Nephron progenitor cell (in vitro differentiated cells): ENCODE data around the gene COPS6.
A peak's percentile ranks its signal among the peaks of the same experiment; 100 is the strongest.

Experiments
- DNase-seq: peaks from one replicate; pipeline ENCODE4 v3.0.0; 2021
- H3K27ac Mint-ChIP-seq: 2 replicates; pipeline ENCODE4 v1.8.0; 2021; ENCODE audit warnings: mild to moderate bottlenecking, moderate library complexity, mixed read lengths
- H3K27me3 Mint-ChIP-seq: 2 replicates; pipeline ENCODE4 v1.8.0; 2021; ENCODE audit warnings: mild to moderate bottlenecking, low read depth, mixed read lengths; ENCODE audit not compliant: poor library complexity
- H3K36me3 Mint-ChIP-seq: 2 replicates; pipeline ENCODE4 v1.8.0; 2021; ENCODE audit warnings: low read depth, mixed read lengths
- H3K4me1 Mint-ChIP-seq: 2 replicates; pipeline ENCODE4 v1.8.0; 2021; ENCODE audit warnings: mixed read lengths
- H3K4me3 Mint-ChIP-seq: 2 replicates; pipeline ENCODE4 v1.8.0; 2021; ENCODE audit warnings: mild to moderate bottlenecking, moderate library complexity, mixed read lengths
- H3K9me3 Mint-ChIP-seq: 2 replicates; pipeline ENCODE4 v1.8.0; 2021; ENCODE audit warnings: mild to moderate bottlenecking, moderate library complexity, mixed read lengths
- CTCF ChIP-seq: fragments of 200-600 bp; sonication (generic); IDR thresholded peaks from 2 replicates; pipeline ENCODE4 v1.5.0; 2021; ENCODE audit warnings: antibody characterized with exemption

COPS6 gene

GRCh38 chr7:100088095-100088620 lies 611 bp upstream of the COPS6 start:
- Mint-ChIP-seq H3K27ac (peak overlapping the region; percentile 97), H3K4me1 (peaks cover 35% of the 10 kb centered on the region), H3K27me3 (peaks cover 19% of the 10 kb centered on the region), H3K4me3 (peak overlapping the region; percentile 94), H3K9me3 (no peaks in the 10 kb centered on the region), H3K36me3 (peaks cover 34% of the 10 kb centered on the region)
- DNase-seq = no peak
- TF ChIP-seq CTCF = no peak

- Mint-ChIP-seq H3K36me3 (peaks cover 49% of the 10 kb centered on the region), H3K4me1 (peaks cover 41% of the 10 kb centered on the region), H3K27me3 (peaks cover 8% of the 10 kb centered on the region), H3K27ac (peak overlapping the region; percentile 70), H3K9me3 (no peaks in the 10 kb centered on the region), H3K4me3 (peak overlapping the region; percentile 94)
- TF ChIP-seq CTCF = no peak
- DNase-seq = no peak
These were observed 858 bp downstream of the COPS6 start for GRCh38 chr7:100089458-100090196.

GRCh38 chr7:100090527-100091410 lies 2.0 kb downstream of the COPS6 start:
- no peaks in the 10 kb centered on the region for H3K27me3 Mint-ChIP-seq
- no peak for DNase-seq
- no peaks in the 10 kb centered on the region for H3K9me3 Mint-ChIP-seq
- no peak for TF ChIP-seq CTCF
- peak overlapping the region; percentile 94 for H3K4me3 Mint-ChIP-seq
- H3K36me3 Mint-ChIP-seq = peaks cover 60% of the 10 kb centered on the region
- H3K27ac Mint-ChIP-seq = peak overlapping the region; percentile 87
- H3K4me1 Mint-ChIP-seq = peaks cover 50% of the 10 kb centered on the region

GRCh38 chr7:100091411-100092181 lies 2.8 kb downstream of the COPS6 start:
- Mint-ChIP-seq H3K4me1 (peaks cover 54% of the 10 kb centered on the region), H3K4me3 (peak overlapping the region; percentile 28), H3K9me3 (no peaks in the 10 kb centered on the region), H3K36me3 (peaks cover 68% of the 10 kb centered on the region), H3K27me3 (no peaks in the 10 kb centered on the region), H3K27ac (peak overlapping the region; percentile 87)
- DNase-seq = no peak
- TF ChIP-seq CTCF = no peak

- no peak for DNase-seq
- Mint-ChIP-seq H3K27ac (peak overlapping the region; percentile 87), H3K9me3 (no peaks in the 10 kb centered on the region), H3K4me1 (peaks cover 59% of the 10 kb centered on the region), H3K27me3 (no peaks in the 10 kb centered on the region), H3K36me3 (peaks cover 80% of the 10 kb centered on the region), H3K4me3 (no peak overlapping the region)
- no peak for TF ChIP-seq CTCF
These were observed 4.3 kb downstream of the COPS6 start for GRCh38 chr7:100093054-100093453.
